CD4-positive, alpha-beta T cell treated with Interleukin-1 beta for 1 hour (primary cell): ENCODE data around the gene HOXB1.

Experiments
- DNase-seq, 2 donors: peaks; one replicate each; pipeline ENCODE4 v3.0.0-alpha.2; 2020 to 2022

HOXB1 gene

DNA sequence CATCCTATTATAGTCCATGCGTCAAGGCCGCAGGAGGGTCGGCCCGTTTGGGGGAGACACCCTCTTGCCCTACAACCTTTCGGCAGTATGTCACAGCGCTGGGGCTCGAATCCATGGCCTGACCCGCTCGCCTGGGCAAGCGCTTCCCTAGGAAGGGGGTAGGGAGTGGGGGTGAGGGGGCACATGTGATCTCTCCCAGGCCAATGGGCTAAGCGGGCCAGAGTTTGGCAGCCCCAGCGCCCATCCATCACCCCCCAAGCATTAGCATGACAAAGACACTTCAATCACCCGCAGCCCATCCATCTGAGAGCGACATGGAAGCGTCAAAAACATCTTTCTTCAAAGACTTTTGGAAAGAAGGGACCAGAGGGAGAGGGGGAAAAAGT is at the start of gene HOXB1:
Gene HOXB1, minus strand, starts transcription at position 125 of the 386 bp plus-strand sequence. Its CDS starts 107 bp downstream, at position 18.
- DNase-seq, result no peak

DNA sequence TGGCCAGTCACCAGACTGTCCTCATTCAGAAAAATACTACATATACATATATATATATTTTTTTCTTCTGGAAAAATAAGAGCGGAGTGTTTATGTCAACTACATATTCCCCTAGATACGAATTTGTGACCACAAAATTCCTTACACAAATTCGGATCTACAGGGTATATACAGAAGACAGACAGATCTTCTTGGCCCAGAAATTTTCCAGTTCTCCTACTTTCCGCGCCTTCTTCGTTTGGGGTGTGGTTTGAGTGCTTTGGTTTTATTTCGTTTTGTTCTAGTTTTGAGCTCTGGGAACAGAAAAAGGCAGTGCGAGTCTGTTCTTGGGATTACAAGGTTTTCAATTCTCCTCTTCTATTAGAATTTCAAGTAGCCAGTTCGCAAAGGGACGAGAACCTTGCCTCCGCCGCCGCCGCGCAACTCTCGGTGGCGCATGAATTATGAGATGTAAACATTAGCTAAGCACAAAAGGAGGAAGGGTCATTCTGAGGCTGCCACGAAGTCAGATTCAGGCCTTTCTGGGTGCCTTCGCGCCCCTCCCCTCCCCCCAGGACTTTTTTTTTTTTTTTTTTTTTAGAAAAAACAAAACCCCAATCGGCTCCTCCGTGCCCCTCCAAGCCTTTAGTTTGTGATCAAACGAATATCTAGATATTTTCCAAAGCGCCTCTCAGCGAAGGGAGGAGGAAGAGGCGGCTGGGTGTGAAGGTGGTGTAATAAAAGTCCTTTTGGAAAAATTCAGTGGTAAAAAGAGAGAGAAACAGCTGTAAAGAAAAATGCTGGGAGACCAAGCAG is 49.1 kb upstream of the HOXB1 start:
- DNase-seq, result no peak

DNA sequence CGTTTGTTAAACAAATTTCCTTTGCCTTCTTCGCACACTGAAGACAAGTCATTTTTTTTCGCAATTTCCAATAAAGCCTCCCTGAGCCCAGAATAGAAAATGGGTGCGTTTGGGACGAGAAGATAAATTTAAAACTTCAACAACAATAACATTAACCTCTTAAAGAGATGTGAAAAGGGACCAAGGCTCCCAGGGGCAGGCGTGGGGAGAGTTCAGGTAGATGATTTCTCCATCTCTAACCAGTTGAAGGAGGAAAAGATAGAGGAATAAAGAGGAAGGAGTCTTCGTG is 48.6 kb upstream of the HOXB1 start:
- DNase-seq, result no peak

DNA sequence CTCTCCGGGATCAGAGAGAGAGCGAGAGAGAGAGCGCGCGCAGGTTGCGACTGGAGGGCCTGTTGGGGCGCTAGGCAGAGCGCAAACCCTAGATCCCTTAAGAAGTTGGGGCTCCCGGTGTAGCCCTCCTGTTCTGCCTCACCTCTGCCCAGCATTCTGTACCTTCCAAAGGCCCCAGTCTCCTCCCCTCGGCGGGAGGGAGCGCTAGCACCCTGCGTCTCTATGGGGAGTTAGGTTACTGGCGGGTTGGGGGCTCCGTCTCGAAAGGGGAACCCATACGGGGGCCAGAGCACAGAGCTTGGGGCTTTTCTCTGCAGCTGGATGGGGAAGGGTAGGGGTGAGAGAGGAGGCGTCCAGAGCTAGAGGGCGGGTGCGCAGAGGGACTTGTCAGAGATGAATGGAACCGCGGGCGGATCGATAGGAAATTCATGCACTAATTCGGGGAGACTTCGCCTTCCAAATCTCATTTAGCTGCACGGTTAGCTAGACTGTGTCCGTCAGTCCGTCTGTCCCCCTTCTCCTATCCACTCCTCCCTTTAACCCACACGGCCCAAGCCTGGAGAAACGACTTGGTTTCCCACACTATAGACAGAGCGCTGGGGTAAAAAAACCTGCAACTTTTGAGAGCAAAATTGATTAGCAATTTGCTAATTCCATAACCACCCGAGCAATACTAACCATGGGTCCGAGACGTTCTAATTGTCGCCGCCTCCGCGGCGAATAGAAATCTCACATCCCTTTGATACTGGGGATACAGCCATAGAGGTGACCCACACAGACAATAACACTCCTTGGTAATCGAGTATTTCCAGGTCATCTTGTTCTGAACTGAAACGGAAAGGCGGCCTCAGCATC is 48.0 kb upstream of the HOXB1 start:
- no peak for DNase-seq

DNA sequence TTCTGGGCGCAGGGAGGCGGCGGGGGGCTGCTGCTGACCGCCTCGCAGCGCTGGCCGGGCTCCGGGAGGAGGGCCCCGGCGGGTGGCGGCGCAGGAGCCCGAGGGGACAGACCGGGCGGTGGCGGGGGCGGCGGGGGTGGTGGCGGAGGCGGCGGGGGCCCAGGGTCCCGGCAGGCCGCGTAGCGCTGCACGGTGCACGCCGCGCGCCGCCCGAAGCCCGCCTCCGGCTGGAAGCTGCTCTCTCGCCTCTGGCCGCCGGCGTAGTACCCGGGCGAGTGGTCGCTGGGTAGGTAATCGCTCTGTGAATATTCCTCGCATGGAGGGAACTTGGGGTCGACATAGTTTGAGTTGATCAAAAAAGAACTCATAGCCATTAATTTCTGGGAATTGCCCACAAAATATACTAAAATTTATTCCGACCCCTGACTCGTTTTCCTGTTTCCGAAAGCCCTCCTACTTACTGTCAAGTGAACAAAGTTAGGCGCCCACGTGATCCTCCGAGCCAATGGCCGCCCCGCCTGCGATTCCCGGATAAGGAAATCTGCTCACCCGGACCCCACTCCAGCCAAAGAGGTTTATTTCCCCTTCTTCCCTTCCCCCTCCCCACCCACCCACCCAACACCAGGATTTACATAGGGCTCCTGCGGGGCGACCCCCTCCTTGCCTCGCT is 47.3 kb upstream of the HOXB1 start, which contains the start of gene HOXB4:
Gene HOXB4, minus strand, starts transcription at position 405 of the 670 bp plus-strand sequence. Its CDS starts 31 bp downstream, at position 374.
- peak; percentile 51 to 73 for DNase-seq

DNA sequence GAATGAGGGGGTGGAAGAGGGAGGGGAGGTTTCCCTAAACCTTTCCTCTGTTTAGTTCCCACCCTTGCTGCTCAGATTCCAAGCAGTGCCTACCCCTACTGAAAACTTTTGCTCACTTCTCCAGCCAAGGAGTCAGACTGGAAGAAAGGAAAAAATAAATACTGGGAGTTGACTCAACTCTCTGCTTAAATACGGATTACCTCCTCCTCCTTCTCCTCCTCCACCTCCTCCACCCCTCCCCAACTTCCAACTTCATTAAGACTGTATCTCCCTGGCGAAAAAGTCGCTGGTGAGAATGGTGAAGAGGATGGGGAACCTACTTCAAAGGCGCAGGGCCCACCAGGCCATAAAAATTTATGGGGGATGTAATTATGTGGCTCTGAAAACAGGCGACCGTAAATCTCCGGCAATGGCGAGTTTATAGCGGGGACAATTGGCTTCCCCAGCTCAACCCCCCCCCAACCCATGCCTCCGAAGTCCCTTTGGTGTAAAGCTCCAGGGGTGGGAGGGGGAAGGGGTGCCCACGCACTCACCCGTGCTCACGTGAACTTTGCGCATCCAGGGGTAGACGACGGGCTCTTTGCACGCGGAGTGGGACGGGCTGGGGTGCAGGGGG is 46.6 kb upstream of the HOXB1 start:
- no peak for DNase-seq

DNA sequence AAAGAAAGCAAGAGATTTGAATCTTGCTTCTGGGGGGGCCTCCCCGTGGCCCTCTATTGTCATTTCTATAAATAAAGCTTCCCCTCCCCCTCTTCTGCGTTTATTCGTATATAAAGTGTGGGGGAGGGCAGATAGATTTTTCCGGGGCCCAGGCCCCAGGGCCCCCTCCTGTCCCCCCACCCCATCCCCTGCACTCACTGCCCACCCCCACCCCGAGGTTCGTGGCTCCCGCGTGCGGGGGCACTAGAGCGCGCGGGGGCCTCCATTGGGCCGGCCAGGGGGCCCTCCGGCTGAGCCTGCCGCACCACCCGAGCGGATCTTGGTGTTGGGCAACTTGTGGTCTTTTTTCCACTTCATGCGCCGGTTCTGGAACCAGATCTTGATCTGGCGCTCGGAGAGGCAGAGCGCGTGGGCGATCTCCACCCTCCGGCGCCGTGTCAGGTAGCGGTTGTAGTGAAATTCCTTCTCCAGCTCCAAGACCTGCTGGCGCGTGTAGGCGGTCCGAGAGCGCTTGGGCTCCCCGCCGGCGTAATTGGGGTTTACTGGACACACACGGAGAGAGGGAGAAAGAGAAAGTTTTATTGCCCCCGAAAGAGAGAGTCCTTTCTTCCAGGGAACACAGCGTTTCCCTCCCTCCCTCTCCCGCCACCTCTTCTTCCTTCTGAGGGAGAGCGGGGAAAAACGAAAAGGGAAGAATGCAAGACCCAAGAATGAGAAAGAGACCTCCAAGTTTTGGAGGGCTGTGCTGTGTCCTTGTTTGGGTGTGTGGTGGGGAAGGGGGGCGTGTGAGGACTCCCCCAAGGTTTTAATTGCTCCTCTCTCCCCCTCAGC is 45.9 kb upstream of the HOXB1 start:
- DNase-seq, result no peak

DNA sequence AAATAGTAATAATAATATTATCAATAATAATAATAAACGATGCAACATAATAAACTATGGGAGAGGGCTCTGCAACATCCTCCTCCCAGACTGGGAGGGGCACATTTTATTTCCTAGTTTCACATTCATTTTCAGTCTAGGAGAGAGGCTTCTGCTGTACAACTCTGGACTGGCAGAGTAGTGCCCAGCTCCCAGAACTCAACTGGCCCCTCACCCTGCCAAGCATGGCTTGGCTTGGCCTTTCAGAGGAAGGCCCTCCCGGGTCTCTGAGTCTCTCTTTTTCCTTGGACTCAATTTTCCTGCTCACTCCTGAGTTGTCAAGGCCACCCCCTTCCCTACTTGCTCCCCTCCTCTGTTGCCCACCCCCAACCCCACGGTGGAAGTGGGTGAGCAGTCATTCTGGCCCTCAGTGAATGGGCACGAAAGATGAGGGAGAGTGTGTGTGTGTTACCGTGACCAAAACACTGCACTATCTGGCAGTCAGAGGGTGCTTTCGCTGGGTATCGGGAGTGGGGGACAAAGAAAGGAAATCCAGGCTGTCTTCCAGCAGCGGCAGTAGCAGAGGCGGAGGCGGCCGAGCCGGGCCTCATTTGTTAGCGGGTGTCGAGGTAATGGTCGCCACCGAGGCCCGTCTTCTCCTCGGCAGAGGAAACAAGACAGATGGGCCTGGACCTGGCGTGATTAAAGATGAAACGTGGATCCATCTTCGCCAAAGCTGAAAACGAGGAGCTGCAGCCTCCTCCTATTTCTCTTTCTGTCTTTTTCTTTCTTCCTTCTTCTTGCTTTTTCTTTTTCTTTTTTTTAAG is 45.1 kb upstream of the HOXB1 start:
- DNase-seq, result no peak

- DNase-seq, result no peak
These were observed 44.3 kb upstream of the HOXB1 start for GRCh38 chr17:48575066-48575582.

DNA sequence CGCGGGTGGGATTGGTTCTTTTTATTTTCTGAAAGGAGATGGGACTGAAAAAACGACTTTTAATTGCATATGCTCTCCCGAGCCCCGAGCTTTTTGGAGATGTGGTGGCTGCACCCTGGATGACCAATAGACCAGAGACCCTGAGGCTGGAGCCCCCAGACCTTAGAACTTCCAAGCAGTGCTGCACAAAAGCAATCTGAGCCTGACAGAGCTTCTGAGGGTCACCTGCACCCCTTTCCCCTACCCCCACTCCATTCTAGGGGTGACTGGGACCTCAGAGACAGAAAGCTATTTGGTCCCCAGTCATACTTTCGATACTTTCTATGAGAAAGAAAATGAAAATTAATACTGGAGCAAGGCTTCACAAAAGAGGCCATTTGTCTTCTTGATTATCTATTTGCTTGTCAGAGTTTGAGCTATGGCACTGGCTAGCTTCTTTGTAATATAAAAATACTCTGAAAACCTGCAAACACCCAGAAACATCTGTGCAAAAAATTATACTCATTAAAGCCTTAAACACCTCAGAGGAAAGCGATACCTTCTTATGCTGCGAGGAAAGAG is 43.8 kb upstream of the HOXB1 start:
- no peak for DNase-seq

DNA sequence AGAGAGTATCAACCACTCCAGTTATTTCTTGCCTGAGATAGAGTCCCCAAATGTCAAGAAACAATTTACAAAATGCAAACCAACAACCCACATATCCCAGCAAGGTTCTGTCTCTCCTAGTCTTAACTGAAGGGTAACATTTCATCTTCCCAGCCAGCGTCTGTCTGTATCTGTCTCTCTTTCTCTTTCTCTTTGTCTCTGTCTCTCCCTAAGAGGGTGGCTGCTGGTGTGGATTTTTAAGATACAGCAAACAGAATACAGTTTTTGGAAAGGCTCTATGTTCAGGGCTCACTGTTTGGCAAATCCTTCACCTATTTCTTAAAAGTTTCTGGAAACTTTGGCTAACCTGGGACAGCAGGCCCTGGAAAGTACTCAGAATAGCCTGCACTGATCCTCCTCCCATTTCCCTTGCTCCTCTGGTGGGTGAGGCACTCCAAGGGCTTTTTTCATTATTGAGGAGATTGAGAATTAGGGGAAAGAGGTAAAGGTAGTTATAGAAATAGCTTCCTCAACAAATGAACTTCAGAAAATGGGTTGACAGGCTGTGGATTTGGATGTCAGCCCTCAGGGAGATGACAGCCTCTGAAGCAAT is 41.1 kb upstream of the HOXB1 start:
- no peak for DNase-seq

GRCh38 chr17:48571024-48571818 is 40.4 kb upstream of the HOXB1 start:
- DNase-seq, result no peak

DNA sequence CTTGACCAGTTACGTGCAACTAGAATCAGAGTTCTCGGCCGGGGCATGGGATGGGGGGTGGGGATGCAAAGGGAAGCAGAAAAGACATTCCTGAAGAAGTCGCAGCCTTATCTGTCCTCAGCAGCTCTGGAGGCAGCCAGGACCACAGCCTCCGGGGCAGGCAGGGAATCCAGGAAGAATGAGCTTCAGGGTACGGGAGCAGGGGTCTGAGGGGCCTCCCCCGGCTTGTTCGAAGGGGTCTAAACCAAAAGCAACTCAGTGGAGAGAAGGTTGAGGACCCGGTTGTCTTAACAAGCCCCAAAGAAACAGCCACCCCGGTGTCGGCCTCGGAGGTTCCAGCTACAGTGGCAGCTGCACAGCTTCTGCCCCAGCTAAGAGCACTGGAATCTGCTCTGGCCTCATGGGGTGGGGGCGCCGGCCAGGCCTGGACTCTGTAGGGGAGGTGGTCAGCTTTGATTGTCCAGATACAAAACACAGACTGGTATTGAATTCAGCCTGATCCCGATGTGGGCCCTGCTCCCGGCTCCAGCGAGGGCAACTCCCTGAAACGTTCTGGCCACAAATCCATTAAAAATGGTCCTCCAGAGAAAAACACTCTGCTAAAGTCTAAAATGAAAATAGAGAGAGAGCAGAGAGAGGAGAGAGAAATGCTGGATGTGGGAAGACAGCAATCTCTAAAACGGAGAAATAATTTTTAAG is 39.7 kb upstream of the HOXB1 start:
- DNase-seq, result no peak

DNA sequence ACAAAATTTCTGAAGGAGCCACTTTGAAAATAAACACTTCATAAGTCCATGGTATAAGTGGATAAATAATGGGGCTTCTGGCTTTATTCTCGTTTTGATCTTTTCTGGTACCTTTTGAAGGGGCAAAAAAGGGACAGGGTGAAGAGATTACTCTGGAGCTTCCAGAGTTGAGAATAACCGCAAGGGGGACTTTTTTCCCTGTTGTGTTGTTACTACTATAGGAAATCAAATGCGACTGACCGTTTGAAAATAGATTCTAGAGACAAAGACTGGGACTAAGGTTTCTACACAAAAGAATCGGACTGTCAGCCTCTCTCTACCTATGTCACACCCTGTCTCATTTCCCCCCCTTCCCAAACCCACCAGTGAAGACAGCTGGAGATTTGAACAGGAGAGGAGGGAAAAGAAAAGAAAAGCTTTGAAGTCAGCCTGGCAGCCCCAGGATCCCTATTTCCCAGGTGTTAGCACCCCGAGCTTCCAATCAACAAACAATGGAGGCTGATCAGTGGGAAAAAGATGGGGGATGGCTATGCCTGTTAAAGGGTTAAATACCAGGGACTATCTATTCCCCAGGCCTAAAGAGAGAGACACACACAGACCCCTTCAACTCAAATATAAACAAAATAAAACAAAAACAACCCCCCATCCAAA is 39.0 kb upstream of the HOXB1 start:
- DNase-seq, result no peak

DNA sequence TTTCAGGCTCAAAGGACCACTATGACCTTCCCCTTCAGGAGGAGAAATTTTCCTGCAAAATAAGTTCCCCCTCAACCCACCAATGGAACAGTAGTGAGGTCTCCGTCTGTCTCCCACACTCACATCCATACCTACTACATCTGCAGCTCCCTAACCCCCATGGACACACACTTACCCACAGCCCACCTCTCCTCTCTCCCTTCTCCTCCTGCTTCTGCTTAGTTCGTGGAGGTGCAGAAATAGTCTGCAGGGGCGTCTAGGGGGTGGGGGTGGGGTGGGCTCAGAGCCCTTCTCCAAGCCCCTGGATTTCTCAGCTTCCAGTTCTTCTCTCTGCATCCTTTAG is 38.4 kb upstream of the HOXB1 start:
- no peak for DNase-seq

- no peak for DNase-seq
These were observed 37.9 kb upstream of the HOXB1 start for GRCh38 chr17:48568499-48569239.

GRCh38 chr17:48567646-48568354 is 37.0 kb upstream of the HOXB1 start:
- DNase-seq, result no peak
